ENCODE results near the gene IFI27L2. TPM values are rescaled to one million over a fixed set of nuclear protein-coding genes. Genes with fewer than 3 reads are reported as not detected.

The IFI27L2 gene
- total RNA-seq, 4 donors from 2014 or later = 26.5 to 91.1 (median 63.9) TPM

DNA sequence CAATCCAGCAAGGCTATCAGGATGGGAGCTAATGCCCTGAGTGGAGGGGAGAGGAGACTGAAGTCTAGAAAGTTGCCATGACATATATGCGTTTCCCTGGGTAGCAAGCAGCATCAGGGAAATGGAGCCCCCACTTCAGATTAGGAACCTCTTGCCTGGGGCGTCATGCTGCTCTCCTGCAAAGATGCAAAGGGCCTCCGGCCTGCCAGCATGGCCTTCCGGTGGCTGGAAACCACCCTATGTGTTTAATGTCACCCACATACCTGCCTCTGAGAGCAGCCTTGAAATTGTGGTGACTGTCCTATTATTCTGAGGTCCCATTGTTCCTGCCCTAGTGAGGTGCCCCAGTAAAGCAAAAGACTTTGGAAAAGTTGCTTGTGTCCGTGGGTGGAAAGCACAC lies 10.0 kb upstream of the IFI27L2 start:
- Histone ChIP-seq H3K27ac (no peak overlapping the region), H3K27me3 (no peaks in the 10 kb centered on the region), H3K4me3 (no peak overlapping the region), H3K4me1 (no peaks in the 10 kb centered on the region), H3K9me3 (no peaks in the 10 kb centered on the region), H3K36me3 (no peaks in the 10 kb centered on the region)
- no peak for DNase-seq
- TF ChIP-seq, protein P1, sequence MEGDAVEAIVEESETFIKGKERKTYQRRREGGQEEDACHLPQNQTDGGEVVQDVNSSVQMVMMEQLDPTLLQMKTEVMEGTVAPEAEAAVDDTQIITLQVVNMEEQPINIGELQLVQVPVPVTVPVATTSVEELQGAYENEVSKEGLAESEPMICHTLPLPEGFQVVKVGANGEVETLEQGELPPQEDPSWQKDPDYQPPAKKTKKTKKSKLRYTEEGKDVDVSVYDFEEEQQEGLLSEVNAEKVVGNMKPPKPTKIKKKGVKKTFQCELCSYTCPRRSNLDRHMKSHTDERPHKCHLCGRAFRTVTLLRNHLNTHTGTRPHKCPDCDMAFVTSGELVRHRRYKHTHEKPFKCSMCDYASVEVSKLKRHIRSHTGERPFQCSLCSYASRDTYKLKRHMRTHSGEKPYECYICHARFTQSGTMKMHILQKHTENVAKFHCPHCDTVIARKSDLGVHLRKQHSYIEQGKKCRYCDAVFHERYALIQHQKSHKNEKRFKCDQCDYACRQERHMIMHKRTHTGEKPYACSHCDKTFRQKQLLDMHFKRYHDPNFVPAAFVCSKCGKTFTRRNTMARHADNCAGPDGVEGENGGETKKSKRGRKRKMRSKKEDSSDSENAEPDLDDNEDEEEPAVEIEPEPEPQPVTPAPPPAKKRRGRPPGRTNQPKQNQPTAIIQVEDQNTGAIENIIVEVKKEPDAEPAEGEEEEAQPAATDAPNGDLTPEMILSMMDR (IDR thresholded peaks at IDR 0.05) = no peak
- TF ChIP-seq POLR2A (IDR thresholded peaks at IDR 0.05) = no peak

DNA sequence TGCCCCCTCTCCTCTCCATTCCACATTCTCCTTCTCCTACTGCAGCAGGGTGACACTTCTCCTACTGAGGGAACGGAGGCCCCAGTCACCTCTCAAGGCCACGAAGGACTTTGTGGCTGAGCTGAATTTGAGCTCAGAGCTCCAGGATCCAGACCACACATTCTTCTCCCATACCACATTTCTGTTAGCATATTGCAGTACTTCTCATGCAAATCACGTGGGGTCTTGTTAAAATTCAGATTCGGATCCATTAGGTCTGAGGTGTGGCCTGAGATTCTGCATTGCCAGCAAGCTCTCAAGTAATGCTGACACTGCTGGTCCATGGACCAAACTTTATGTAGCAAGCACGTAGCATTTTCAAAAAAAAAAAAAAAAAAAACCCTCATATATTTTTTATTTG lies 9.6 kb upstream of the IFI27L2 start:
- DNase-seq = no peak
- TF ChIP-seq POLR2A (IDR thresholded peaks at IDR 0.05) = no peak
- TF ChIP-seq, protein P1 (IDR thresholded peaks at IDR 0.05) = no peak

DNA sequence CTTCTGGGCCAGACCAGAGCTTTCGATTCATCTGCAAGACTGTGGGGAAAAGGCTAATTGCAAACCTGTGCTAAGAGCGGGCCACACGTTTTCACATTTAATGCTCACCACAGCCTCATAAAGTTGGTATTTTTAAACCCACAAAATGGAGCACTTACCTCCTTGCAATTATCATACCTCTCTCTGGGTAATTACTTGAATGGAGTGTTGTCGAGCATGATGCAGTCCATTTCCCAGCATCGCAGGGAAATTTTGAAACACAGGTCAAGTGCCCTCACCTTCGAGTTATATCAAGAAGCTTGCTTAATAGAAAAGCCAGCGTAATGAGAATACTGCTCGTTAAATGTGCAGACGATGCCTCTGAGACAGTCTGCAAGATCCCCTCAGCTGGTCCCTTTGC lies 8.8 kb upstream of the IFI27L2 start:
- no peaks in the 10 kb centered on the region for H3K9me3 ChIP-seq
- no peak for DNase-seq
- no peaks in the 10 kb centered on the region for H3K4me1 ChIP-seq
- H3K4me3 ChIP-seq = no peak overlapping the region
- H3K27ac ChIP-seq = no peak overlapping the region
- no peaks in the 10 kb centered on the region for H3K27me3 ChIP-seq
- H3K36me3 ChIP-seq = no peaks in the 10 kb centered on the region
- TF ChIP-seq POLR2A (IDR thresholded peaks at IDR 0.05) = no peak

More for the DNA sequence above, 9.6 kb upstream of the IFI27L2 start:
- Histone ChIP-seq H3K36me3 (no peaks in the 10 kb centered on the region), H3K27ac (no peak overlapping the region), H3K9me3 (no peaks in the 10 kb centered on the region), H3K4me1 (no peaks in the 10 kb centered on the region), H3K27me3 (no peaks in the 10 kb centered on the region), H3K4me3 (no peak overlapping the region)

DNA sequence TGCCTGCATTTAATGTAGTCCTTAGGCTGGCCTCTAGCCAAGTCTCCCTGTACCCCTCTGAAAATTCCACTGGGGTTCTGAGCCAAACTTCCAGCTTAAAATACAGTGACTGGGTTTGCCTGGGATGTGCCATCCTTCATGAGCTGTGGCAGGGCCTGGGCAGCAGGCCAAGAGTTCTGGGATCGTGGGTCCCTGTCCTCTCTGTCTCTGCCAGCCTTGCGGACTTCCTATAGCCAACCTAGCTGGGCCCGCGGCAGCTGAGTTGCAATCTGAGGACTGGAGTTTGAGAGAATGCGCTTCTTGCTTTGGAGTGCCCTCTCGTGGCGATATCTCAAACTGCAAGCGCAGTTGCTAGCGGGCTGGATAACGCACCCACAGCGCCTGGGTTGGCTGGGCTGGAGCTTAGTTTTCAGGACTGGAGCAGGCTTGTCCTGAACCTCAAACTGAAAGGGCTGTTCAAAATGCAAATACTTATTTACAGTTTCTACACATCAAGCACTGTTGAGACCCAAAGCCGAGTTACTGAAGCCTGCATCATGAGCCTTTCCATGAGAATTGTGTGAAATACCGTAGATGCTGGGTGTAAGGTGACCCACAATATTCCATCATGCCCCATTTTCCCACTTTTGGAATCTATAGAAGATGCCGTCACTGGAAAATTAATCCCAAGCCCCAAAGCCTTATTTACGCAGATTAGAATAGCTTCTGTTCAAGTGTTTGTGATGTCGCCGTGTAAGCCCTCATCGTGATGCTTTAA lies 7.3 kb upstream of the IFI27L2 start:
- H3K36me3 ChIP-seq = no peaks in the 10 kb centered on the region
- TF ChIP-seq, protein P1 (IDR thresholded peaks at IDR 0.05) = peak; percentile 85 to 98 (median 96)
- no peak for TF ChIP-seq POLR2A (IDR thresholded peaks at IDR 0.05)

DNA sequence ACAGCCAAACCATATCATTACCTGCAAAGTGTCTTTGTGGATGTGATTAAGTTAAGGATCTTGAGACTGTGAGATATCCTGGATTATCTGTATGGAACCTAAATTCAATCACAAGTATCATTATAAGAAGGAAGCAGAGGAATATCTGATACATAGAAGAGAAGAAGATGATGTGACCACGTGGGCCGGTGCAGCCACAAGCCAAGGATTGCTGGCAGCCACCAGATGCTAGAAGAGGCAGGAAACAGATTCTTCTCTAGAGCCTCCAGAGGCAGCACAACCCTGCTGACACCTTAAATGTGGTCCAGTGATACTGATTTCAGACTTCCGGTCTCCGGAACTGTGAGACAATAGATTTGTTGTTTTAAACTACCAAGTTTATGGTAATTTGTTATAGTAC lies 6.1 kb upstream of the IFI27L2 start:
- no peak for TF ChIP-seq POLR2A (IDR thresholded peaks at IDR 0.05)
- TF ChIP-seq, protein P1 (IDR thresholded peaks at IDR 0.05) = no peak
- H3K27ac ChIP-seq = no peak overlapping the region
- no peak overlapping the region for H3K4me3 ChIP-seq
- no peaks in the 10 kb centered on the region for H3K27me3 ChIP-seq
- H3K36me3 ChIP-seq = no peaks in the 10 kb centered on the region
- no peaks in the 10 kb centered on the region for H3K4me1 ChIP-seq
- no peaks in the 10 kb centered on the region for H3K9me3 ChIP-seq
- no peak for DNase-seq

More for the DNA sequence above, 7.3 kb upstream of the IFI27L2 start:
- no peaks in the 10 kb centered on the region for H3K27me3 ChIP-seq
- no peak overlapping the region for H3K27ac ChIP-seq
- no peaks in the 10 kb centered on the region for H3K9me3 ChIP-seq
- DNase-seq = peak; percentile 86 to 96 (median 89)
- no peak overlapping the region for H3K4me3 ChIP-seq
- H3K4me1 ChIP-seq = no peaks in the 10 kb centered on the region

DNA sequence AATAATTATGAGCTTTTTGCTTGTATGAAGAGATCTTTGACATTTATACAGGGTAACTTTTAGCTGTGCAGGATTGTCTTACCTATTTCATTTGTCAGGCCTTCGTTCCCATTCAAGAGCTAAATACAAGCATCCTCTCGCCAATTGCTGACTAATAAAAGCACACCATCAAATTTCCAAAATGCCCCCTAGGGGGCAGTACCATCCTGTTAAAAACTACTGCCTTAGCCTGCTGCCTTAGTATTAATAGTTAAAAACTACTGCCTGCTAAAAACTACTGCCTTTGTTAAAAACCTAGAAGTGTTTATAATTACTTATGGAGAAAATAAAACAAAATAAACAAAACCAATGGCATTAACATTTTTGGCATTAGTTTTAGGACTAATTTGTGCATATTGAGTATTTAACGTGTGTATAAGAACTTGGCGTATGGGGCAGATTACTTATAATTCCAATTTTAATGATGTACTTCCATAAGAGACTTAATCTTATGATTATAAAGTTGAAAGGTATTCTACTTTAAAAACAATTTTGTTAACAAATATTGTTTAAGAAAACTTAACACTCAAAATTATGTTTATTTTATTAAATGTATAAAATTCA lies 3.0 kb upstream of the IFI27L2 start:
- Histone ChIP-seq H3K27ac (no peak overlapping the region), H3K4me3 (no peak overlapping the region), H3K36me3 (no peaks in the 10 kb centered on the region), H3K4me1 (peaks cover 0 to 14% (median 3%) of the 10 kb centered on the region in 4 donors), H3K9me3 (no peaks in the 10 kb centered on the region), H3K27me3 (no peaks in the 10 kb centered on the region)
- peak in 2 of 3 donors; percentile 50 to 76 for DNase-seq
- TF ChIP-seq, protein P1 (IDR thresholded peaks at IDR 0.05) = peak; percentile 59 to 79 (median 74)
- no peak for TF ChIP-seq POLR2A (IDR thresholded peaks at IDR 0.05)
